ENCODE results near the gene FBLL1.

- TF ChIP-seq POLR2AphosphoS5 (IDR thresholded peaks at IDR 0.05) (peak; percentile 92 to 96 (median 93)), CTCF (IDR thresholded peaks at IDR 0.05) (no peak), POLR2A (IDR thresholded peaks at IDR 0.05) (peak; percentile 91)
Measured at GRCh38 chr5:168579488-168580226, 50.6 kb downstream of the FBLL1 start.
